OCI-LY7 (cell line): Measurements from ENCODE around the gene HOXB1. TPM values are rescaled to one million over a fixed set of nuclear protein-coding genes. Genes with fewer than 3 reads are reported as not detected.

Source experiments
- BruUV-seq: library from RNA; stranded (reverse); fragments of 400-500 nt; replicated peaks from 2 replicates; lab custom pipeline; 2021; lab: Mats Ljungman, UMichigan
- CTCF ChIA-PET: fragments of 300-600 bp; sonication (Branson Sonifier 250); formaldehyde crosslinking; loops from one replicate; lab custom pipeline; 2022; ENCODE audit warnings: antibody characterized with exemption; ENCODE audit not compliant: unreplicated experiment; lab: Charles Lee
- POLR2A ChIA-PET: fragments of 300-600 bp; sonication (Branson Sonifier 250); formaldehyde crosslinking; loops from one replicate; lab custom pipeline; 2022; ENCODE audit warnings: antibody characterized with exemption; lab: Charles Lee
- DNase-seq: peaks from one replicate; pipeline ENCODE4 v3.0.0-alpha.2; 2015; ENCODE audit warnings: low spot score
- H2AFZ ChIP-seq: fragments of 200-600 bp; sonication (generic), shearing (Covaris generic); 2 replicates; pipeline ENCODE4 v1.6.1; 2014; ENCODE audit warnings: mild to moderate bottlenecking, antibody characterized with exemption, low read length, moderate library complexity
- H3K27ac ChIP-seq: fragments of 200-600 bp; sonication (generic); 2 replicates; pipeline ENCODE4 v1.5.1; 2014; ENCODE audit warnings: mixed run types, low read depth, mild to moderate bottlenecking, moderate library complexity, low read length, inconsistent platforms; ENCODE audit not compliant: poor library complexity, severe bottlenecking
- H3K36me3 ChIP-seq: fragments of 200-600 bp; sonication (generic); 2 replicates; pipeline ENCODE4 v1.6.1; 2014; ENCODE audit warnings: mild to moderate bottlenecking, antibody characterized with exemption, low read length, moderate library complexity, mixed read lengths; ENCODE audit not compliant: insufficient read depth
- H3K4me1 ChIP-seq: fragments of 200-600 bp; sonication (generic); 2 replicates; pipeline ENCODE4 v1.5.1; 2014; ENCODE audit warnings: mild to moderate bottlenecking, low read length; ENCODE audit not compliant: insufficient read depth, poor library complexity, severe bottlenecking
- H3K4me2 ChIP-seq: fragments of 200-600 bp; sonication (generic); 2 replicates; pipeline ENCODE4 v1.6.1; 2014; ENCODE audit warnings: mild to moderate bottlenecking, low read length
- H3K4me3 ChIP-seq: fragments of 200-600 bp; sonication (generic); 2 replicates; pipeline ENCODE4 v1.5.1; 2014; ENCODE audit warnings: mild to moderate bottlenecking, low read depth, low read length; ENCODE audit not compliant: poor library complexity, severe bottlenecking
- H3K79me2 ChIP-seq: fragments of 200-600 bp; sonication (generic); 2 replicates; pipeline ENCODE4 v1.6.1; 2016; ENCODE audit warnings: low read depth, mild to moderate bottlenecking, low read length, moderate library complexity, mixed read lengths; ENCODE audit not compliant: insufficient read depth
- H3K9me2 ChIP-seq: fragments of 200-600 bp; sonication (generic); 2 replicates; pipeline ENCODE4 v1.6.1; 2016; ENCODE audit warnings: mild to moderate bottlenecking, low read length, mixed read lengths; ENCODE audit not compliant: insufficient read depth
- H3K9me3 ChIP-seq: fragments of 200-600 bp; sonication (generic); 2 replicates; pipeline ENCODE4 v1.6.1; 2014; ENCODE audit warnings: mild to moderate bottlenecking, mixed run types, low read length, mixed read lengths
- H4K20me1 ChIP-seq: fragments of 200-600 bp; sonication (generic); 2 replicates; pipeline ENCODE4 v1.6.1; 2014; ENCODE audit warnings: mild to moderate bottlenecking, antibody characterized with exemption, low read length, moderate library complexity, mixed read lengths; ENCODE audit not compliant: insufficient read depth
- CTCF ChIP-seq: fragments of 200-600 bp; sonication (generic); conservative IDR thresholded peaks from 2 replicates; pipeline ENCODE4 v1.5.1; 2014; ENCODE audit warnings: mild to moderate bottlenecking, antibody characterized with exemption, low read length, moderate library complexity, mixed read lengths
- EZH2phosphoT487 ChIP-seq: fragments of 200-600 bp; sonication (generic); IDR thresholded peaks from 2 replicates; pipeline ENCODE4 v1.6.1; 2018; ENCODE audit warnings: low read depth, borderline replicate concordance, mild to moderate bottlenecking, mixed run types, antibody characterized with exemption, low read length, moderate library complexity, mixed read lengths
- intact Hi-C: fragments of 100-400 bp; cut with micrococcal nuclease; formaldehyde crosslinking; loops from one replicate; pipeline ENCODE4 v1.10.0; 2022; ENCODE audit not compliant: unreplicated experiment
- total RNA-seq, 2 experiments: library from RNA; depleted of rRNA in 1 of 2; stranded (reverse); fragments of >200 nt in 1 of 2; shearing (Covaris generic) in 1 of 2; gene quantifications; 2 replicates each; pipeline ENCODE4 v1.2.3, GENCODE V29; 2014 to 2022

Gene HOXB1
- total RNA-seq, 2 experiments from 2014 or later, result not detected

- no peaks in the 10 kb centered on the region for H4K20me1 ChIP-seq
- CTCF ChIA-PET, result no interaction called here
- no peak overlapping the region for H3K27ac ChIP-seq
- POLR2A ChIA-PET, result no interaction called here
- no peak overlapping the region for H3K4me3 ChIP-seq
- no peak for DNase-seq
- no TSS peak for BruUV-seq
- intact Hi-C loops, result no loop called here
- H3K9me3 ChIP-seq, result no peaks in the 10 kb centered on the region
- no peak overlapping the region for H2AFZ ChIP-seq
- H3K79me2 ChIP-seq, result no peaks in the 10 kb centered on the region
- H3K4me1 ChIP-seq, result no peaks in the 10 kb centered on the region
- no peak for TF ChIP-seq CTCF
- TF ChIP-seq EZH2phosphoT487, result no peak
- no peaks in the 10 kb centered on the region for H3K36me3 ChIP-seq
- H3K9me2 ChIP-seq, result no peaks in the 10 kb centered on the region
- no peak overlapping the region for H3K4me2 ChIP-seq
Measured at GRCh38 chr17:48556229-48556575, 25.4 kb upstream of the HOXB1 start.

- Histone ChIP-seq H3K27ac (no peak overlapping the region), H3K4me1 (no peaks in the 10 kb centered on the region), H3K4me2 (no peak overlapping the region), H3K9me3 (no peaks in the 10 kb centered on the region), H4K20me1 (no peaks in the 10 kb centered on the region), H3K36me3 (0 out of 2 replicates have a peak, but pooled peaks cover 2% of the 10 kb centered on the region), H2AFZ (no peak overlapping the region), H3K79me2 (no peaks in the 10 kb centered on the region), H3K4me3 (no peak overlapping the region), H3K9me2 (no peaks in the 10 kb centered on the region)
- POLR2A ChIA-PET, result interaction anchor here (0.5 kb wide), 1 partner anchor 345 kb away, joined by 5 read pairs; no protein-coding TSS in a partner anchor
- intact Hi-C loops, result no loop called here
- TF ChIP-seq CTCF, result no peak
- no peak for TF ChIP-seq EZH2phosphoT487
- no peak for DNase-seq
- CTCF ChIA-PET, result no interaction called here
- no TSS peak for BruUV-seq
Measured at GRCh38 chr17:48555258-48556228, 24.7 kb upstream of the HOXB1 start.
